SK-N-MC (cell line): ENCODE measurements around the gene VPS33A.
"Not testable (repeated sequence)": the region's sequence is repeated elsewhere in the genome, so short reads cannot be mapped to it uniquely, and the experiment has no call there.

Experiments used
- DNase-seq: peaks from one replicate; pipeline ENCODE4 v3.0.0-alpha.2; 2011; ENCODE audit warnings: low read depth, low spot score
- H3K27ac ChIP-seq: fragments of 200-600 bp; sonication (generic); 2 replicates; pipeline ENCODE4 v1.5.1; 2016; ENCODE audit warnings: mixed run types
- H3K36me3 ChIP-seq: fragments of 200-600 bp; sonication (generic); 2 replicates; pipeline ENCODE4 v1.6.1; 2017; ENCODE audit warnings: antibody characterized with exemption, low read length, mixed read lengths; ENCODE audit not compliant: insufficient read depth
- H3K4me3 ChIP-seq: fragments of 200-600 bp; sonication (generic); 2 replicates; pipeline ENCODE4 v1.5.1; 2016
- H3K9ac ChIP-seq: fragments of 200-600 bp; sonication (generic); 2 replicates; pipeline ENCODE4 v1.8.0; 2017; ENCODE audit warnings: mixed run types, mixed read lengths; ENCODE audit not compliant: insufficient read length
- H3K9me3 ChIP-seq: fragments of 200-600 bp; sonication (generic); 2 replicates; pipeline ENCODE4 v1.6.1; 2017; ENCODE audit warnings: low read depth, mild to moderate bottlenecking, antibody characterized with exemption, low read length, moderate library complexity, mixed read lengths
- EZH2 ChIP-seq: fragments of 200-600 bp; sonication (generic); IDR thresholded peaks from one replicate; pipeline ENCODE4 v1.6.1; 2017; ENCODE audit warnings: antibody characterized with exemption
- FOXP2 ChIP-seq: optimal IDR thresholded peaks from 2 replicates; pipeline ENCODE3; 2011; ENCODE audit warnings: mild to moderate bottlenecking, moderate library complexity; ENCODE audit not compliant: insufficient read depth; ENCODE audit errors: extremely low read length, control extremely low read depth
- POLR2AphosphoS5 ChIP-seq: IDR thresholded peaks from 2 replicates; pipeline ENCODE4 v1.6.1; 2012; ENCODE audit warnings: mild to moderate bottlenecking, low read depth, low read length, borderline replicate concordance

The VPS33A gene

GRCh38 chr12:122275459-122275858 is 9.2 kb upstream of the VPS33A start:
- no peaks in the 10 kb centered on the region for H3K9me3 ChIP-seq
- DNase-seq: no peak
- no peak for TF ChIP-seq POLR2AphosphoS5
- H3K36me3 ChIP-seq: peaks cover 16% of the 10 kb centered on the region
- no peak overlapping the region for H3K27ac ChIP-seq
- H3K9ac ChIP-seq: no peak overlapping the region
- no peak overlapping the region for H3K4me3 ChIP-seq

- TF ChIP-seq POLR2AphosphoS5 (no peak), EZH2 (no peak), FOXP2 (no peak)
- peak overlapping the region; percentile 87 for H3K9ac ChIP-seq
- H3K27ac ChIP-seq: peak overlapping the region; percentile 49; the same call in 1 of the 2 replicates
- DNase-seq: no peak
- no peaks in the 10 kb centered on the region for H3K9me3 ChIP-seq
- H3K36me3 ChIP-seq: peaks cover 12% of the 10 kb centered on the region
- H3K4me3 ChIP-seq: peak overlapping the region; percentile 88
Measured at GRCh38 chr12:122265886-122266229, 436 bp downstream of the VPS33A start.

GRCh38 chr12:122265476-122265875 is 818 bp downstream of the VPS33A start:
- TF ChIP-seq POLR2AphosphoS5: no peak
- no peak for TF ChIP-seq EZH2
- no peak for TF ChIP-seq FOXP2
- Histone ChIP-seq H3K9ac (peak overlapping the region; percentile 87), H3K9me3 (no peaks in the 10 kb centered on the region), H3K36me3 (peaks cover 12% of the 10 kb centered on the region), H3K27ac (no peak overlapping the region), H3K4me3 (peak overlapping the region; percentile 88)
- no peak for DNase-seq

- H3K9me3 ChIP-seq, H3K4me3 ChIP-seq, H3K9ac ChIP-seq, DNase-seq, H3K27ac ChIP-seq: not testable (repeated sequence)
- H3K36me3 ChIP-seq: peaks cover 28% of the 10 kb centered on the region
Measured at GRCh38 chr12:122260735-122261134, 5.6 kb downstream of the VPS33A start.

- DNase-seq, H3K9me3 ChIP-seq, H3K27ac ChIP-seq, H3K9ac ChIP-seq, H3K4me3 ChIP-seq: not testable (repeated sequence)
- peaks cover 27% of the 10 kb centered on the region for H3K36me3 ChIP-seq
Measured at GRCh38 chr12:122258939-122259338, 7.4 kb downstream of the VPS33A start.

- H3K4me3 ChIP-seq, H3K27ac ChIP-seq, DNase-seq, H3K9ac ChIP-seq, H3K9me3 ChIP-seq: not testable (repeated sequence)
- H3K36me3 ChIP-seq: peaks cover 22% of the 10 kb centered on the region
Measured at GRCh38 chr12:122258462-122258861, 7.8 kb downstream of the VPS33A start.

GRCh38 chr12:122250536-122250935 is 15.8 kb downstream of the VPS33A start:
- no peak for TF ChIP-seq FOXP2
- TF ChIP-seq POLR2AphosphoS5: no peak
- Histone ChIP-seq H3K27ac (no peak overlapping the region), H3K36me3 (0 out of 2 replicates have a peak, but pooled peaks cover 6% of the 10 kb centered on the region), H3K9me3 (no peaks in the 10 kb centered on the region), H3K4me3 (no peak overlapping the region), H3K9ac (no peak overlapping the region)
- DNase-seq: no peak

- TF ChIP-seq FOXP2: no peak
- no peak for TF ChIP-seq POLR2AphosphoS5
- TF ChIP-seq EZH2: no peak
- no peak for DNase-seq
Measured at GRCh38 chr12:122250047-122250446, 16.2 kb downstream of the VPS33A start.

GRCh38 chr12:122245553-122245952 is 20.7 kb downstream of the VPS33A start:
- DNase-seq: no peak
- Histone ChIP-seq H3K4me3 (no peak overlapping the region), H3K27ac (no peak overlapping the region), H3K9ac (no peak overlapping the region), H3K9me3 (no peaks in the 10 kb centered on the region), H3K36me3 (0 out of 2 replicates have a peak, but pooled peaks cover 6% of the 10 kb centered on the region)
- no peak for TF ChIP-seq FOXP2
- TF ChIP-seq EZH2: no peak
- no peak for TF ChIP-seq POLR2AphosphoS5

More at GRCh38 chr12:122250047-122250446, 16.2 kb downstream of the VPS33A start:
- Histone ChIP-seq H3K9ac (no peak overlapping the region), H3K9me3 (no peaks in the 10 kb centered on the region), H3K27ac (no peak overlapping the region), H3K4me3 (no peak overlapping the region), H3K36me3 (0 out of 2 replicates have a peak, but pooled peaks cover 6% of the 10 kb centered on the region)

GRCh38 chr12:122244565-122245371 is 21.5 kb downstream of the VPS33A start:
- Histone ChIP-seq H3K36me3 (0 out of 2 replicates have a peak, but pooled peaks cover 2% of the 10 kb centered on the region), H3K9ac (no peak overlapping the region), H3K4me3 (no peak overlapping the region), H3K27ac (no peak overlapping the region), H3K9me3 (no peaks in the 10 kb centered on the region)
- no peak for DNase-seq
- no peak for TF ChIP-seq FOXP2
- TF ChIP-seq POLR2AphosphoS5: no peak
- no peak for TF ChIP-seq EZH2
